GM21447 (cell line): ENCODE results near the gene CHPF2.
A peak's percentile ranks its signal among the peaks of the same experiment; 100 is the strongest.

ENCODE experiments used
- ATAC-seq: cut with Tn5 transposase; IDR thresholded peaks from one replicate; pipeline ENCODE4 v1.9.1; 2021; ENCODE audit not compliant: unreplicated experiment

Gene CHPF2

DNA sequence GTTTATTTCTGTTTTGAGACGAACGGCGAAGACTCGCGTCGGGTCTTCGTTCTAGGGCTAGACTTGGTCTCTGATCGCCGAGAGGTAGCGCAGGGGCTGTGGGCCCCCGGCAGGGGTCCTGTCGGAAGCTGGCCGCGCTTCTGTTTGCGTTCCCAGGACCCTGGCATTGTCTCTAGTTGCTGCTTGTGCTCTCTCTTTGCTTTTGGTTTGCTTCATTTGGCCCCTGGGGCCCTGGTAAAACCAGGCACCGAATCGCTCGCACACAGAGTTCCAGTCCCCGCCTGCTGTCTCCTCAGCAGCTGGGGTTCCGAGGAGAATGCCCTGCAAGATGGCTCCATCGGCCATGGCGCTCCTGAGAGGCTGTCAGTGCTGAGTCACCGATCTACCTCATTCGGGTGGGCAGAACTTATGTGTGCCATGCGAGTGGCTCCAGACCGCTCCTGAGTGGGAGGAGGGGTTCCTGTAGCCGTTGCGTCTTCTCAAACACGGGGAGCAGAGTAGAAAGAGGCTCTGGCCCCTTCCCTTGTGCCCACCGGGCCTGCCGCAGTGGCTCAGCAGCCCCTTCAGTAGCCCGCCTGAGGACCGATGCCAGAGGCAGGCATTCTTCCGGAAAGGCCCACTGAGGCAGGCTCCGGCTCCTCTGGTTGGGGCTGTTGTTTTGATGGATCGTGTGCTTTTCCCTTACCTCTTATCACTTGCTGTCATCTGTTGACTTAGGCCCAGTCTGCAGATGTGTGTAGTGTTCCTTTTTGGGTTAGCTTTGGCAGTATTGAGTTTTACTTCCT is 826 bp downstream of the CHPF2 start:
- peak; percentile 30 for ATAC-seq

DNA sequence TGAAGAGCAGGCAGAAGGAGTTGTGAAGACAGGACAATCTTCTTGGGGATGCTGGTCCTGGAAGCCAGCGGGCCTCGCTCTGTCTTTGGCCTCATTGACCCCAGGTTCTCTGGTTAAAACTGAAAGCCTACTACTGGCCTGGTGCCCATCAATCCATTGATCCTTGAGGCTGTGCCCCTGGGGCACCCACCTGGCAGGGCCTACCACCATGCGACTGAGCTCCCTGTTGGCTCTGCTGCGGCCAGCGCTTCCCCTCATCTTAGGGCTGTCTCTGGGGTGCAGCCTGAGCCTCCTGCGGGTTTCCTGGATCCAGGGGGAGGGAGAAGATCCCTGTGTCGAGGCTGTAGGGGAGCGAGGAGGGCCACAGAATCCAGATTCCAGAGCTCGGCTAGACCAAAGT is 1.5 kb downstream of the CHPF2 start:
- no peak for ATAC-seq

DNA sequence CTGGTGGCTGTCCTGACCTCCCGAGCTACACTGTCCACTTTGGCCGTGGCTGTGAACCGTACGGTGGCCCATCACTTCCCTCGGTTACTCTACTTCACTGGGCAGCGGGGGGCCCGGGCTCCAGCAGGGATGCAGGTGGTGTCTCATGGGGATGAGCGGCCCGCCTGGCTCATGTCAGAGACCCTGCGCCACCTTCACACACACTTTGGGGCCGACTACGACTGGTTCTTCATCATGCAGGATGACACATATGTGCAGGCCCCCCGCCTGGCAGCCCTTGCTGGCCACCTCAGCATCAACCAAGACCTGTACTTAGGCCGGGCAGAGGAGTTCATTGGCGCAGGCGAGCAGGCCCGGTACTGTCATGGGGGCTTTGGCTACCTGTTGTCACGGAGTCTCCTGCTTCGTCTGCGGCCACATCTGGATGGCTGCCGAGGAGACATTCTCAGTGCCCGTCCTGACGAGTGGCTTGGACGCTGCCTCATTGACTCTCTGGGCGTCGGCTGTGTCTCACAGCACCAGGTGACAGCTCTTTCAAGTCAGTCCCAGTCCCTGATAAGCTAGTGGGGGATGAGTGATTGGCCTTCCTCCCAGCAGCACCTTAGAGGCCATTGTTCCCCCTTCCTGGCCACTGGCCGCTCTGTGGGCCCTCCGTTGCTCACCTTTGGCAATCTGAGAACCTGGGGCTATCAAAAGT is 3.0 kb downstream of the CHPF2 start:
- no peak for ATAC-seq

DNA sequence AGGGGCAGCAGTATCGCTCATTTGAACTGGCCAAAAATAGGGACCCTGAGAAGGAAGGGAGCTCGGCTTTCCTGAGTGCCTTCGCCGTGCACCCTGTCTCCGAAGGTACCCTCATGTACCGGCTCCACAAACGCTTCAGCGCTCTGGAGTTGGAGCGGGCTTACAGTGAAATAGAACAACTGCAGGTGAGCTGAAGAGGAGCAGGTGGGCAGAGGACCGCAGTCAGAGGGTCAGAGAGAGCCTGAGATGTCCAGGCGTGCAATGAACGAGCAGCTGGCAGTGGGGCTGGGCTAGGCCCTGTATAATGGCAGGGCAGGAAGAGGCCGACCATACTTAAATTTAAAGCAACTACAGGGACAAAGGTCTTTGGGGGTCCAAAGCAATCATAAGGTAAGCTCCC is 4.1 kb downstream of the CHPF2 start:
- ATAC-seq = no peak

DNA sequence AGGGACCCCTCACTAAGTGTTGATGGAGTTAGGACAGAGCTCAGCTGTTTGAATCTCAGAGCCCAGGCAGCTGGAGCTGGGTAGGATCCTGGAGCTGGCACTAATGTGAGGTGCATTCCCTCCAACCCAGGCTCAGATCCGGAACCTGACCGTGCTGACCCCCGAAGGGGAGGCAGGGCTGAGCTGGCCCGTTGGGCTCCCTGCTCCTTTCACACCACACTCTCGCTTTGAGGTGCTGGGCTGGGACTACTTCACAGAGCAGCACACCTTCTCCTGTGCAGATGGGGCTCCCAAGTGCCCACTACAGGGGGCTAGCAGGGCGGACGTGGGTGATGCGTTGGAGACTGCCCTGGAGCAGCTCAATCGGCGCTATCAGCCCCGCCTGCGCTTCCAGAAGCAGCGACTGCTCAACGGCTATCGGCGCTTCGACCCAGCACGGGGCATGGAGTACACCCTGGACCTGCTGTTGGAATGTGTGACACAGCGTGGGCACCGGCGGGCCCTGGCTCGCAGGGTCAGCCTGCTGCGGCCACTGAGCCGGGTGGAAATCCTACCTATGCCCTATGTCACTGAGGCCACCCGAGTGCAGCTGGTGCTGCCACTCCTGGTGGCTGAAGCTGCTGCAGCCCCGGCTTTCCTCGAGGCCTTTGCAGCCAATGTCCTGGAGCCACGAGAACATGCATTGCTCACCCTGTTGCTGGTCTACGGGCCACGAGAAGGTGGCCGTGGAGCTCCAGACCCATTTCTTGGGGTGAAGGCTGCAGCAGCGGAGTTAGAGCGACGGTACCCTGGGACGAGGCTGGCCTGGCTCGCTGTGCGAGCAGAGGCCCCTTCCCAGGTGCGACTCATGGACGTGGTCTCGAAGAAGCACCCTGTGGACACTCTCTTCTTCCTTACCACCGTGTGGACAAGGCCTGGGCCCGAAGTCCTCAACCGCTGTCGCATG is 5.2 kb downstream of the CHPF2 start:
- no peak for ATAC-seq

DNA sequence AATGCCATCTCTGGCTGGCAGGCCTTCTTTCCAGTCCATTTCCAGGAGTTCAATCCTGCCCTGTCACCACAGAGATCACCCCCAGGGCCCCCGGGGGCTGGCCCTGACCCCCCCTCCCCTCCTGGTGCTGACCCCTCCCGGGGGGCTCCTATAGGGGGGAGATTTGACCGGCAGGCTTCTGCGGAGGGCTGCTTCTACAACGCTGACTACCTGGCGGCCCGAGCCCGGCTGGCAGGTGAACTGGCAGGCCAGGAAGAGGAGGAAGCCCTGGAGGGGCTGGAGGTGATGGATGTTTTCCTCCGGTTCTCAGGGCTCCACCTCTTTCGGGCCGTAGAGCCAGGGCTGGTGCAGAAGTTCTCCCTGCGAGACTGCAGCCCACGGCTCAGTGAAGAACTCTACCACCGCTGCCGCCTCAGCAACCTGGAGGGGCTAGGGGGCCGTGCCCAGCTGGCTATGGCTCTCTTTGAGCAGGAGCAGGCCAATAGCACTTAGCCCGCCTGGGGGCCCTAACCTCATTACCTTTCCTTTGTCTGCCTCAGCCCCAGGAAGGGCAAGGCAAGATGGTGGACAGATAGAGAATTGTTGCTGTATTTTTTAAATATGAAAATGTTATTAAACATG is 6.0 kb downstream of the CHPF2 start:
- ATAC-seq = no peak

DNA sequence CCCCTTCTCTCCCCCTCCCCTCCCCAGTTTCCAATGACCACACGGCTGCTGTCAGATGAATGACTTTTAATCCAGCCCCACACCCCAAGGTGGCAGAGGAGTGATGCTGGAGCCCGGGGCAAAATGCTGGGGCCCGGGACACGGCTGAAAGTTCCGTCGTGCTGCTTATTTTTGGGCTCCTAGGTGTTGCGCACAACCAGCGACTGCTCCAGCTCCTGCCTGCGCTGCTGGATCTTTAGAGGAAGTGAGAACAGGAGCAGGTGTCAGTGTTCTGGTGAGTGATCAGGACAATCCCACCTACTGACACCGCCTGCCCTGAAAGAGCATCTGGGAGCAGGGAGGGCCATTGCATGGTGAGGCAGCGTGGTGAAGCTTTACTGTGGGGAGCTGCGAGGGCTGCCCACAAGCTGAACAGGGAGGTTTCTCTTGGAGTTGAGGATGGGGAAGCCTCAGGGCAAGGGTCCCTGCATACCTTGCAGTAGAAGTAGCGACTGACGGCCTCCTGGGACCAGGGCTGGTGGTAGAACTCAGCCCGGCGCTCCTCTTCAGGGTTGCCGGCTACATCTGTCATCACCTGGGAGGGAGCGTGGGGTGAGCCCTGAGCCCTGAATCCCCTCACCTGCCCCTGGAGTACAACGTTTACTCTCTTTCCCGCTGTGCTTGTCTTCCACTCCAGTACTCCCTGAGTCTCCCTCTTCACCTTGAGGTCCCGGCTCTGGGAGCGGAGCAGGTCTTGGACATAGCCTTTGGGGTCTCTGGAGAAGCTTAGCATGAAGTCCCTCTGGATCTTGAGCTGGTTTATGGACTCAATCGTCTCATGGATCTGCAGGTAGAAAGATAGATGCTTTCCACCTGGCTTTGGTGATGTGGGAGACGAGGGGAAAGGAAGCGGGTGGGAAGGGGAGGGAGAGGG is 6.9 kb downstream of the CHPF2 start:
- no peak for ATAC-seq

DNA sequence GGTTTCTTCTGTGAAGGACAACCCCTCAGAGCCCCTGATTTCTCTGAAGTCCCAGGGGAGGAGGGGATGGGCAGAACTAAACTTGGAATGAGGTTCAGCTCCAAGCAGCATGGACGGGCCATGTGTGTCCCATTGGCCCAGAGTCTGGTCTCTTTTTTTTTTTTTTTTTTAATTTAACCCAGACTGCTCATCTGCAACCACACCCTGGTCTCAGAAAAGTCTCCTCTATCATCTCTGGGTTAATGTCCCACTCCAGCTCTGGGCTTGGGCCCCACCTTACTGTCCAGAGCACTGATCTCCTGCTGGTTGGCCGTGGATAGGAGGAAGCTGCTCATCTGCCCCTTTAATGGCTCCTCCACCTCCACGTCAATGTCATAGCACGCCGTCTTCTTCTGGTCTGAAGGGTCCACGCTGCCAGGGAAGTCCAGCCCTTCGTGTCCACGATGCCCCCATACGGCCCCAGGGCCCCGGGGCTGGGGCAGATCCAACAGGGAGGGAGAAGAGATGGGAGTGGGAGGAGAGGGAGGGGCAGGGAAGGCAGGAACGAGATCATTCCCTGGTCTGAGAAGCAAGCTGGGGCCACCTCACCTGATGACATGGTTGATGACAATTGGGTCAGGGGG is 7.7 kb downstream of the CHPF2 start:
- ATAC-seq = no peak

DNA sequence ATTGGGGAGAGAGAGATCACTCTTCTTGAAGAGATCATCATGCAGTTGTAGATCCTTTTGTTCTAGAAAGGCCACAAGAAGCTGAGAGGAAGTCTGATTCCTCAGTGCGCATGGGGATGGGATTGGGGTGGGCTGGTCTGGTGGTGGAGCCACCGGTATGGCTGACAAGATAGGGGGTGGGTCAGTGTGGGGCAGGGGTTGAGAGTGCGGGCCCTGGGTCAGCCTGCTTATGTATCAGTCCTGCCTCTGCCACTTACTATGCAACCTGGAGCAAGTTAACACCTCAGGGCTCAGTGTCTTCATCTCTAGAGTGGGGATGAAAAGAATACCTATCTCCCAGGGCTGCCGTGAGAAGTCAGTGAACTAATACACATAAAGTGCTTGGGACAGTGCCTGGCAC is 8.3 kb downstream of the CHPF2 start:
- ATAC-seq = no peak

DNA sequence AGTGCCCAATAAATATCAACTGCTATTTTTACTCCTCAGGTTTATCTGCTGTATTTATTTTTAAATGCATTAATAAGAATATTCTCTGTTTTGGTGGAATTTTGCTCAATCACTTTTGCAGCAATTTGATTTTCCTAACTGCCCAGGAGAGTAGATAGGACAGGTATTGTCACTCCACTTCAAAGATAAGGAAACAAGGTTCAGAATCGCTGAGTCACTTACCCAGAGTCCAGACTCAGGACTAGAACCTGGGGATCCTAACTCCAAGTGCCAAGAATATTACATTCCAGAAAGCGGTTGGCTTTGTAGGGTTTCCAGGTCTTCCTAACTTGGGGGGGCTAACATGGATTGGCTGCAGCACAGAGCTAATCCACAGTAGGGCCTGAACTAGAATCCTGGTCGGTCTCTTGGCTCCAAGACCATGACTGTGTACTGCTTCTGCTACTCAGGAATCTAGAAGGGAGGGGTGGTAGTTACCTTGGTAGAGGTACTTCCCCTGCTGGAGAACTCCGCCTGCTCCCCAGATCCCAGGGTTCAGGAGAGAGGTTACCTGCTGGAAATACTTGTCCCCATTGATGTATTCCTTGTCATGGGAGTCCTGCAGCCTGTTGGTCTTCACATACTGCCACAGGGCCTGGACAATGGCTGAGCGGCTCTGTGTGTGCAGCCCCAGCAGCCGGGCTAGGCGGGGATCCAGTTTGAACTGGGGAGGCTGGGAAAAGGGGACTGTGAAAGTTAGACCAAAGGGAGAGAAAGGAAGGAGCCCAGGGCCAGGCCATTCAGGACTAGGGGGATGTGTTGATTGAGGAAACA is 8.9 kb downstream of the CHPF2 start:
- no peak for ATAC-seq

DNA sequence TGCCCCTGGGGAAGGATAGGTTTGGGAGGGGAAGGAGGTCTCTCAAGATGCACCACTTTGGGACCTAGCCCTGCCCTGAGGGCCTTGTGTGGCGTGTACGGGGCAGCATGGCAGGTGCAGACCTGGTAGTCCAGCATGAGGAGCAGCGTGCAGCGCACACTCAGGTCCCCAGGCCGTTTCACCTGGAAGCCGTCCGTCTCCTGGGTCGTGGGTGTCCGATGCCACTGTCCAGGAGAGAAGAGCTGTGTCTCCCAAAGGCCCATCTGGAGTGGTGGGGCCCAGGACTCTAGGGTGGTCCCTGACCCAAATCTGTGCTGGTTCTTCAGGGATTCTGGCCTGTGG is 9.4 kb downstream of the CHPF2 start:
- no peak for ATAC-seq

DNA sequence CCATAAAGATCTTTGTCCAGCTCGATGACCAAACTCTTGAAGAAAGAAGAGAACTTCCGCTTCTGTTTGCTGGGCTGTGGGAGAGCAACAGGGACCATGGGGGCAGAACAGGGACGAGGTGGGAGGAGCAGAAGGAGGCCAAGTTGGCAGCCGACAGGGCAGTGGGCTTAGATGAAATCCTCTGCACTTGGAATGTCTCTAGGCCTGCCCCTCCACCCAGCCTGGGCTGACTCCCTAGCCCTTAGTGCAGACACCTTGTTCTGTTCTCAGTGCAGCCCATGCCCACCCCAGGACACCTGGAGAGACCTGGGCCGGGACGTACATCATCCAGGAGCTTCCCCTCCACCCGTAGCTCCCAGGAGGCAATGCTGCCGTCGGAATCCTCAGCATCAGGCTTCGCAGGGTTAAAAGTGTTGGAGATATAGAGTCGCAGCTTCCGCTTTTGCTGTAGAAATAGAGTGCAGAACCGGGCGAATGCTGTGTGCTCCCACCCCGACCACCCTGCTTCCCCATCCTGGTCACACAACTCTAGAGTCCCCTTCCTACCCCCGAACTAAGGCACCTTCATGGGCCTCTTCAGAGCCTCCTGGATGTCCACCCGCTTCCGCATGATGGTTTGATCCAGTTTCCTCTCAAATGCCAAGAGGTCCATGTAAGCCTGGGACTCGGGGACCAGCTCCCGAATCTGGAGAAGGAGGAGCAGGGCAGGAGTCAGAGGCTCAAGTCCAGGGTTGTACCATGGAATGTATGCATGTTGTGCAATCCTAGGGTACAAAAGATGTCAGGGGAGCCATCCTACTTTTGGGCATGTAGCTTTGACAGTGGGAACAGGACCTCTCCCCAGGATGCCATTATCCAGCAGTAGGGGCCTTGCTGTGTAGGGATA is 10.1 kb downstream of the CHPF2 start:
- no peak for ATAC-seq

DNA sequence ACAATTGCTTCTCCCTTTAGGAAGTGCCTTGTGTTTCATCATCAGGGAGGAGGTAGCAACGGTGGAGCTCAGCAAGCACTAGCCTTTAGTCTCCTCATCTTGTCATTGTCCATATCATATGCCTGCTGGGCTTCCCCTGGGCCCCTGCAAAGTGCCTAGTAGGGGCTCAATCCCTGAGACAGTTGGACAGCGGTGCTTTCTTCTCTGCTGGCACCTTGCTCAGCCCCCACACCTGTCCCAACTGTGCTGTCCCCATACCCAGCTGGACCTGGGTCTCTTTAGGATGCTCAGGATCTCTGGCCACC is 10.7 kb downstream of the CHPF2 start:
- no peak for ATAC-seq

DNA sequence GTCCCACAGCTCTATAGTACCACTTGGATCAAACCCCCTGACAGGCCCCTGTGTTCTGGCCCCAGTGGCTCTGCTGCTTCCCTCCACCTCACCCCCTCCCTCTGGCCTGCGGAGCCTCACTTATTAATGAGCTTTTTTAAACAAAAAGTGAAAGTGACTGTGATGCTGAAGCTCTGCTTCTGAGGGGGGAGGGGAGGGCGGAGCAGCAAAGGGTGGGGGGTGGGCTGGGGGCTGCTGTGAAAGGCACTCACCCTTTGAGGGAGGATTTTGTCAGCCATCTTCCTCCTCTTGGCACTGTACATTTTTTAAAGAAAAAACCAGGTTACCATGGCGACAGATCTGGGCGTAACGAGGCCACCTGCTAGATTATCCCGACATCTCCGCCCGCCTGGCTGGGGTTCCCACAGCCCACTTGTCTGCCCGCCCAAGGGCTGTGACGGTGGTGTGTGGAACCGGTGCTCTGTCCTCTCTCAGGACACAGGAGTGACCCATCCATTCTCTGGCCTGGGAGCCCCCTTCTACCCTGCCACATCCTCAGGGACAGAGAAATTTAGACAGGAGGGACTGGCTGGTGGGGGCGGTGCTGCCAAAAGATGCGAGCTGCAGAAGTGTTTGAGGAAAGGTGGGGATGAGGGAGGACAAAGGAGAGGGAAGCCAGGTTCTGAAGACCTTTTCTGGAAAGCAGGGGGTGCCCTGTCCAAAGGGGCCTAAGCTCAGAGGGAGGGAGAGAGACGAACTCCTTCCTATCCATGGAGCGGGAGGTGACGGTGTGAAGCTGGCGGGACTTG is 11.3 kb downstream of the CHPF2 start:
- no peak for ATAC-seq

DNA sequence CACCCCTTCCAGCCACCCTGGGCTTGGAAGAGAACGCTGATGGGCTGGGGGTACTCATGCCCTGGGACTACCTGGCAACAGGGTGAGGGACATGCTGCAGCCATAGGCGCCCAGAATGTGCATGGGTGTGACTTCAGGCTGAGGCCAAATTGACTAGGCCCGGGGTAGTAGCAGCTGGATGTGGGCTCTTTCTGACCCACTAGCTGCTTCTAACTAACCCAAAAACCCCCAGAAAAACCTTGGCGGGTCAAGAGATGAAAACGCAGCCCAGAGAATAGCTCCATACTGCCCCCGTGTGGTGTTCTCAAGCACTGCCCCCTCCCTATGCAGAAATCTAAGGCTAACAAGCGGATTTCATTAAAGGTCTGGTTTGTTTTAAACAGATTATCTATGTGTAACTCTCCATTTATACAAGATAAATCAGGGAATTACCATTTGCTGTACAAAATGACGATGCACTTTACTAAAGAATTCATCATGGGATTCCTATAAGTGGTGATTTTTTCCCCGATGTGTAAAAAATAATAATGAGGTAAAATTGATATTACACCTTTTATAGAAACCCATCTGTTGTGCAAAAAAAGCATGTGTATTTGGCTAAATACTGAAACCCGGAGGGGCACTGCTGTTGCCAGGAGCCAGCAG is 12.0 kb downstream of the CHPF2 start:
- no peak for ATAC-seq

DNA sequence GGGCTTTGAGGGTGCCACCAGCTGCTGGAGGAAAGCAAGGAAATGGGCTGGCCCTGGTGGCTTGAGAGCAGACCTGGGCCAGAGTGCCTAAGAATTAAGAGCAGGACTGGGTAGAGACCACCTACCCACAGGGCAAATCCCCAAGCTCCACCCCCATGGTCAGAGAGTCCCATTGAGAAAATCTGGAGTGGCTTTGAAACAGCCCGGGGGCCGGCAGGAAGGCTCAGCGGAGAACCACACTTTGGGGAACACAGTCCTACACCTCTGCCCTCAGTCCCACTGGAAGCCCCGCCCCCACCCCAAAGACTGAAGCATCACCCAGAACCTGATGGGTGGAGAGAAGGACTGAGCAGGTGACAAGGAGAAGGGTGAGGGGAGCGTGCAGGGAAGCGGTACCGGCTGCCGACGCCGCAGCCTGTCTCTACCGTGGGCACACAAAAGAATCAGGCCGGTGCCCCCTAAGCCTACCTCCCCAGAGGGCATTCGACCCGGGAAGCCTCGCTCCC is 12.6 kb downstream of the CHPF2 start:
- ATAC-seq = no peak
